Upper lobe of left lung (tissue), 4 donors: ENCODE measurements around the gene BLOC1S3.

Experiments
- CTCF ChIP-seq, 6 experiments: fragments of 450-650 bp in 4 of 6; fragments of 200-600 bp in 2 of 6; sonication (generic) in 2 of 6; IDR thresholded peaks; one replicate each; pipeline ENCODE4 v1.5.1; 2016 to 2019; ENCODE audit warnings: antibody characterized with exemption in 6 of 6
- EP300 ChIP-seq, 4 donors: sonication (generic); formaldehyde crosslinking; IDR thresholded peaks; one replicate each; pipeline ENCODE4 v1.5.1; 2017; ENCODE audit warnings: antibody characterized with exemption in 4 of 4, control low read depth in 2 of 4
- POLR2A ChIP-seq, 4 donors: fragments of 450-650 bp; IDR thresholded peaks; one replicate each; pipeline ENCODE4 v1.5.1; 2016 to 2017; ENCODE audit warnings: antibody characterized with exemption in 4 of 4, mild to moderate bottlenecking in 2 of 4

GRCh38 chr19:45173816-45174215, 4.8 kb upstream of the BLOC1S3 start:
- TF ChIP-seq POLR2A (IDR thresholded peaks at IDR 0.05), result no peak
- TF ChIP-seq EP300 (IDR thresholded peaks at IDR 0.05), result no peak
- TF ChIP-seq CTCF (IDR thresholded peaks at IDR 0.05), result no peak
